HepG2 (cell line): ENCODE results near the gene BOLL. TPM values are rescaled to one million over a fixed set of nuclear protein-coding genes. Genes with fewer than 3 reads are reported as not detected.

Experiments
- CEBPB ChIP-seq: IDR thresholded peaks from 2 replicates; pipeline ENCODE4 v1.6.1; 2011; ENCODE audit warnings: low read depth, low read length, improper control_type of control experiment, borderline replicate concordance
- CEBPG ChIP-seq: IDR thresholded peaks from 2 replicates; pipeline ENCODE4 v1.6.1; 2016
- EED ChIP-seq: sonication (generic); formaldehyde crosslinking; IDR thresholded peaks from 2 replicates; pipeline ENCODE4 v1.5.0; 2020; ENCODE audit warnings: mild to moderate bottlenecking, missing genetic modification reagents
- FOSL2 ChIP-seq: sonication (generic); formaldehyde crosslinking; IDR thresholded peaks from 2 replicates; pipeline ENCODE4 v1.4.0; 2020; ENCODE audit warnings: missing genetic modification reagents
- FOXM1 ChIP-seq: sonication (generic); formaldehyde crosslinking; IDR thresholded peaks from 2 replicates; pipeline ENCODE4 v1.5.0; 2020; ENCODE audit warnings: missing genetic modification reagents
- HHEX ChIP-seq: IDR thresholded peaks from 2 replicates; pipeline ENCODE4 v1.6.1; 2016; ENCODE audit warnings: control low read depth
- HMG20A ChIP-seq: IDR thresholded peaks from 2 replicates; pipeline ENCODE4 v1.6.1; 2016; ENCODE audit warnings: borderline replicate concordance
- ISL2 ChIP-seq: sonication (generic); formaldehyde crosslinking; IDR thresholded peaks from 2 replicates; pipeline ENCODE4 v1.5.0; 2020; ENCODE audit warnings: missing genetic modification reagents
- MED1 ChIP-seq: sonication (generic); formaldehyde crosslinking; IDR thresholded peaks from 2 replicates; pipeline ENCODE4 v1.4.0; 2020; ENCODE audit warnings: missing genetic modification reagents
- MTF2 ChIP-seq: sonication (generic); formaldehyde crosslinking; IDR thresholded peaks from 2 replicates; pipeline ENCODE4 v1.5.0; 2020; ENCODE audit warnings: missing genetic modification reagents, borderline replicate concordance
- NFATC3 ChIP-seq: sonication (generic); formaldehyde crosslinking; IDR thresholded peaks from 2 replicates; pipeline ENCODE4 v1.5.1; 2020; ENCODE audit warnings: mild to moderate bottlenecking, missing genetic modification reagents
- RBFOX2 ChIP-seq: fragments of 200-400 bp; formaldehyde crosslinking; IDR thresholded peaks from 2 replicates; pipeline ENCODE4 v1.6.1; 2017; ENCODE audit warnings: low read depth, mild to moderate bottlenecking, low read length
- SNAI1 ChIP-seq: sonication (generic); formaldehyde crosslinking; IDR thresholded peaks from 2 replicates; pipeline ENCODE4 v1.5.0; 2020; ENCODE audit warnings: mild to moderate bottlenecking, missing genetic modification reagents, borderline replicate concordance
- ZC3H13 ChIP-seq: sonication (generic); formaldehyde crosslinking; IDR thresholded peaks from 2 replicates; pipeline ENCODE4 v1.8.1; 2023; ENCODE audit warnings: mild to moderate bottlenecking, missing genetic modification reagents, moderate library complexity
- ZNF12 ChIP-seq: sonication (generic); formaldehyde crosslinking; IDR thresholded peaks from 2 replicates; pipeline ENCODE4 v1.5.0; 2020; ENCODE audit warnings: missing genetic modification reagents
- ZNF251 ChIP-seq: sonication (generic); formaldehyde crosslinking; IDR thresholded peaks from 2 replicates; pipeline ENCODE4 v1.9.0; 2021; ENCODE audit warnings: mild to moderate bottlenecking, missing genetic modification reagents
- ZNF329 ChIP-seq: sonication (generic); formaldehyde crosslinking; IDR thresholded peaks from 2 replicates; pipeline ENCODE4 v1.9.0; 2021; ENCODE audit warnings: low read depth, mild to moderate bottlenecking, missing genetic modification reagents
- polyA plus RNA-seq, 8 experiments: library from polyadenylated mRNA; depleted of rRNA in 3 of 8; stranded (reverse) in 7 of 8; unstranded in 1 of 8; fragments of >200 nt; fragmentation: Illumina TruSeq in 4 of 8; extraction: Trizol in 4 of 8; gene quantifications; 2 replicates each; pipeline versions ENCODE4 v1.2.1 to v1.2.3, GENCODE V29; 2011 to 2016; ENCODE audit warnings: low read depth in 4 of 8, missing spikeins in 1 of 8, mixed read lengths in 1 of 8; ENCODE audit not compliant: insufficient read depth in 1 of 8
- total RNA-seq, 5 experiments: library from RNA; depleted of rRNA; stranded (reverse); fragments of >200 nt; fragmentation: Illumina TruSeq; extraction: Trizol; gene quantifications; 2 replicates each; pipeline ENCODE4 v1.2.3, GENCODE V29; 2016; ENCODE audit warnings: low read depth in 1 of 5
- TF ChIP-seq, protein P1 (sequence below): IDR thresholded peaks from 2 replicates; pipeline ENCODE4 v1.6.1; 2016; ENCODE audit warnings: missing biosample characterization, missing genetic modification reagents, low read depth
- TF ChIP-seq, protein P2 (sequence below): sonication (generic); formaldehyde crosslinking; IDR thresholded peaks from 2 replicates; pipeline ENCODE4 v1.8.0; 2022; ENCODE audit warnings: missing genetic modification reagents, mild to moderate bottlenecking, borderline replicate concordance
- TF ChIP-seq, protein P3 (sequence below): sonication (generic); formaldehyde crosslinking; IDR thresholded peaks from 2 replicates; pipeline ENCODE4 v1.5.0; 2020; ENCODE audit warnings: mild to moderate bottlenecking, low read depth, missing genetic modification reagents, borderline replicate concordance
- TF ChIP-seq, protein P4 (sequence below): sonication (generic); formaldehyde crosslinking; IDR thresholded peaks from 2 replicates; pipeline ENCODE4 v1.8.0; 2022; ENCODE audit warnings: mild to moderate bottlenecking, missing genetic modification reagents; ENCODE audit not compliant: insufficient replicate concordance
- TF ChIP-seq, protein P5 (sequence below): sonication (generic); formaldehyde crosslinking; IDR thresholded peaks from 2 replicates; pipeline ENCODE4 v1.4.0; 2020; ENCODE audit warnings: missing genetic modification reagents

Gene BOLL
- total and polyA plus RNA-seq, 2 of the 13 experiments (the other 11 are each of a cell fraction or from before 2014, with no cell fraction given) = not detected

DNA sequence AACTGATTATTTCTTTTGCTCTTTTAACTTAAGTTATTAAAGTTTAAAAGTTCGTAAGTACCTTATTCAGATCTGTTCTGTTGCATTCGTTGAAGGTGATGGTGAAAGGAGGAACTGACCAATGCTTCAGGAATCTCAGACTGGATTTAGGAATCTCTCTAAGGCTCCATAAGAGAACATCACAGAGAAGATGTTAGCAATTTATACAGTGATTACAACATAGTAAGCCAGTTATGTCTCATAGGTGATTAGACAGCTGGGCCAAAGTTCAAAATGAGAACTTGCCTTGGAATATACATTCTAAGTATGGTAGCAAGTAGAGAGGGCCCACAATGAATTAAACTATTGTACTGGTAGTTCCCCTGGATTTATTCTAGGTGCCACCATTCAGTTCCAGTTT, 76.8 kb downstream of the BOLL start (continued):
- TF ChIP-seq, protein P1, sequence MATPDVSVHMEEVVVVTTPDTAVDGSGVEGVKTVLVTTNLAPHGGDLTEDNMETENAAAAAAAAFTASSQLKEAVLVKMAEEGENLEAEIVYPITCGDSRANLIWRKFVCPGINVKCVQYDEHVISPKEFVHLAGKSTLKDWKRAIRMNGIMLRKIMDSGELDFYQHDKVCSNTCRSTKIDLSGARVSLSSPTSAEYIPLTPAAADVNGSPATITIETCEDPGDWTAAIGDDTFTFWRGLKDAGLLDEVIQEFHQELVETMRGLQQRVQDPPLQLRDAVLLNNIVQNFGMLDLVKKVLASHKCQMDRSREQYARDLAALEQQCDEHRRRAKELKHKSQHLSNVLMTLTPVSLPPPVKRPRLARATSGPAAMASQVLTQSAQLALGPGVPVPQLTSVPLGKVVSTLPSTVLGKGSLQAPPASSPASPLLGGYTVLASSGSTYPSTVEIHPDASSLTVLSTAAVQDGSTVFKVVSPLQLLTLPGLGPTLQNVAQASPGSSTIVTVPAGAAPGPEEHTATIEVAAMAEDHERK = no peak
- TF ChIP-seq, protein P2, sequence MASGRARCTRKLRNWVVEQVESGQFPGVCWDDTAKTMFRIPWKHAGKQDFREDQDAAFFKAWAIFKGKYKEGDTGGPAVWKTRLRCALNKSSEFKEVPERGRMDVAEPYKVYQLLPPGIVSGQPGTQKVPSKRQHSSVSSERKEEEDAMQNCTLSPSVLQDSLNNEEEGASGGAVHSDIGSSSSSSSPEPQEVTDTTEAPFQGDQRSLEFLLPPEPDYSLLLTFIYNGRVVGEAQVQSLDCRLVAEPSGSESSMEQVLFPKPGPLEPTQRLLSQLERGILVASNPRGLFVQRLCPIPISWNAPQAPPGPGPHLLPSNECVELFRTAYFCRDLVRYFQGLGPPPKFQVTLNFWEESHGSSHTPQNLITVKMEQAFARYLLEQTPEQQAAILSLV (CRISPR knock-in tag) = no peak
- no peak for TF ChIP-seq EED
- no peak for TF ChIP-seq NFATC3 (CRISPR knock-in tag)
- TF ChIP-seq, protein P3, sequence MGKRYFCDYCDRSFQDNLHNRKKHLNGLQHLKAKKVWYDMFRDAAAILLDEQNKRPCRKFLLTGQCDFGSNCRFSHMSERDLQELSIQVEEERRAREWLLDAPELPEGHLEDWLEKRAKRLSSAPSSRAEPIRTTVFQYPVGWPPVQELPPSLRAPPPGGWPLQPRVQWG (CRISPR knock-in tag) = no peak
- TF ChIP-seq HHEX (CRISPR knock-in tag) = no peak
- TF ChIP-seq MTF2 (CRISPR knock-in tag) = no peak
- TF ChIP-seq, protein P4, sequence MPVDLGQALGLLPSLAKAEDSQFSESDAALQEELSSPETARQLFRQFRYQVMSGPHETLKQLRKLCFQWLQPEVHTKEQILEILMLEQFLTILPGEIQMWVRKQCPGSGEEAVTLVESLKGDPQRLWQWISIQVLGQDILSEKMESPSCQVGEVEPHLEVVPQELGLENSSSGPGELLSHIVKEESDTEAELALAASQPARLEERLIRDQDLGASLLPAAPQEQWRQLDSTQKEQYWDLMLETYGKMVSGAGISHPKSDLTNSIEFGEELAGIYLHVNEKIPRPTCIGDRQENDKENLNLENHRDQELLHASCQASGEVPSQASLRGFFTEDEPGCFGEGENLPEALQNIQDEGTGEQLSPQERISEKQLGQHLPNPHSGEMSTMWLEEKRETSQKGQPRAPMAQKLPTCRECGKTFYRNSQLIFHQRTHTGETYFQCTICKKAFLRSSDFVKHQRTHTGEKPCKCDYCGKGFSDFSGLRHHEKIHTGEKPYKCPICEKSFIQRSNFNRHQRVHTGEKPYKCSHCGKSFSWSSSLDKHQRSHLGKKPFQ (CRISPR knock-in tag) = no peak
- no peak for TF ChIP-seq ZNF251 (CRISPR knock-in tag)
- TF ChIP-seq FOXM1 (CRISPR knock-in tag) = no peak
- no peak for TF ChIP-seq SNAI1 (CRISPR knock-in tag)
- no peak for TF ChIP-seq ZC3H13
- 0 out of 2 replicates have a peak, but pooled peaks have one; percentile 10 for TF ChIP-seq FOSL2 (CRISPR knock-in tag)
- TF ChIP-seq HMG20A (CRISPR knock-in tag) = no peak
- TF ChIP-seq CEBPG (CRISPR knock-in tag) = no peak
- no peak for TF ChIP-seq RBFOX2
- TF ChIP-seq ZNF329 (CRISPR knock-in tag) = no peak
- TF ChIP-seq ISL2 = no peak
- TF ChIP-seq ZNF12 (CRISPR knock-in tag) = no peak
- peak; percentile 66; the same call in 1 of the 2 replicates for TF ChIP-seq CEBPB
- TF ChIP-seq MED1 (CRISPR knock-in tag) = no peak
- TF ChIP-seq, protein P5, sequence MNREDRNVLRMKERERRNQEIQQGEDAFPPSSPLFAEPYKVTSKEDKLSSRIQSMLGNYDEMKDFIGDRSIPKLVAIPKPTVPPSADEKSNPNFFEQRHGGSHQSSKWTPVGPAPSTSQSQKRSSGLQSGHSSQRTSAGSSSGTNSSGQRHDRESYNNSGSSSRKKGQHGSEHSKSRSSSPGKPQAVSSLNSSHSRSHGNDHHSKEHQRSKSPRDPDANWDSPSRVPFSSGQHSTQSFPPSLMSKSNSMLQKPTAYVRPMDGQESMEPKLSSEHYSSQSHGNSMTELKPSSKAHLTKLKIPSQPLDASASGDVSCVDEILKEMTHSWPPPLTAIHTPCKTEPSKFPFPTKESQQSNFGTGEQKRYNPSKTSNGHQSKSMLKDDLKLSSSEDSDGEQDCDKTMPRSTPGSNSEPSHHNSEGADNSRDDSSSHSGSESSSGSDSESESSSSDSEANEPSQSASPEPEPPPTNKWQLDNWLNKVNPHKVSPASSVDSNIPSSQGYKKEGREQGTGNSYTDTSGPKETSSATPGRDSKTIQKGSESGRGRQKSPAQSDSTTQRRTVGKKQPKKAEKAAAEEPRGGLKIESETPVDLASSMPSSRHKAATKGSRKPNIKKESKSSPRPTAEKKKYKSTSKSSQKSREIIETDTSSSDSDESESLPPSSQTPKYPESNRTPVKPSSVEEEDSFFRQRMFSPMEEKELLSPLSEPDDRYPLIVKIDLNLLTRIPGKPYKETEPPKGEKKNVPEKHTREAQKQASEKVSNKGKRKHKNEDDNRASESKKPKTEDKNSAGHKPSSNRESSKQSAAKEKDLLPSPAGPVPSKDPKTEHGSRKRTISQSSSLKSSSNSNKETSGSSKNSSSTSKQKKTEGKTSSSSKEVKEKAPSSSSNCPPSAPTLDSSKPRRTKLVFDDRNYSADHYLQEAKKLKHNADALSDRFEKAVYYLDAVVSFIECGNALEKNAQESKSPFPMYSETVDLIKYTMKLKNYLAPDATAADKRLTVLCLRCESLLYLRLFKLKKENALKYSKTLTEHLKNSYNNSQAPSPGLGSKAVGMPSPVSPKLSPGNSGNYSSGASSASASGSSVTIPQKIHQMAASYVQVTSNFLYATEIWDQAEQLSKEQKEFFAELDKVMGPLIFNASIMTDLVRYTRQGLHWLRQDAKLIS (CRISPR knock-in tag) = no peak
